Keratinocyte (primary cell): ENCODE measurements around the gene DNPH1.

Experiments
- CTCF ChIP-seq, 3 experiments: IDR thresholded peaks in 1 of 3; conservative IDR thresholded peaks in 1 of 3; optimal IDR thresholded peaks in 1 of 3; 2 replicates in 2 of 3; 3 replicates in 1 of 3; pipeline versions ENCODE3 to v1.5.1; 2011; ENCODE audit warnings: low read length in 3 of 3, mild to moderate bottlenecking in 3 of 3, moderate library complexity in 2 of 3, control low read depth in 1 of 3, inconsistent platforms in 1 of 3; ENCODE audit not compliant: insufficient read depth in 2 of 3; ENCODE audit errors: extremely low read depth in 1 of 3
- EZH2 ChIP-seq: IDR thresholded peaks from one replicate; pipeline ENCODE4 v1.6.1; 2012; ENCODE audit warnings: inconsistent platforms, mild to moderate bottlenecking, low read length, moderate library complexity

DNA sequence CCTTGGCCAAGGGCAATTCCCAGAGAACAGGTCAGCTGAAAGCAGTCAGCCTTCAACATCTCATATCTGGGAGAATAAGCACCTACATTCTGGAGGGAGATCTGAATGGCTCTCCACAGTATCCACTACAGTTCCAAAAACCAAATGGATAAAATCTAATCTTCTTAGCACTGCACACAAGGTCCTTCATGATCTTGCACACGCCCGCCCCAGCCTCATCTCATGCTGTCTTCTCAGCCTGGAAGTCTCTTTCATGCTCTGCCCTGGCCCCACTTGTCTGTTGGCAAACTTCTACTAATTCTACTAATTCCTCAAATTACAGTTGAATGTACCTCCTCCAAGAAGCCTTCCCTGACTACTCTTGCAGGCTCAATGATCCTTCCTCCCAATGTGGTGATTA, 12.2 kb upstream of the DNPH1 start:
- TF ChIP-seq CTCF (optimal IDR thresholded peaks at IDR 0.05 in 1 of 3, IDR thresholded peaks at IDR 0.05 in 1 of 3, conservative IDR thresholded peaks at IDR 0.05 in 1 of 3; ENCODE audit: extremely low read depth in 1 of 3, insufficient read depth in 2 of 3, low read length in 3 of 3) (no peak), EZH2 (no peak)
